B cell (primary cell): ENCODE measurements around the gene ALDH1A1. TPM values are rescaled to one million over a fixed set of nuclear protein-coding genes. Genes with fewer than 3 reads are reported as not detected.

ENCODE experiments used
- ATAC-seq: fragments of 200-7000 bp; cut with Tn5 transposase; one replicate; pipeline ENCODE4 v1.10.0; 2021; ENCODE audit warnings: low read depth, mild to moderate bottlenecking, moderate number of reproducible peaks, moderate library complexity
- CTCF ChIA-PET: fragments of 350-600 bp; sonication (Branson Sonifier 250); formaldehyde crosslinking; loops from one replicate; lab custom pipeline; 2021; ENCODE audit warnings: antibody characterized with exemption, inconsistent platforms; lab: Charles Lee
- POLR2A ChIA-PET: fragments of 350-600 bp; sonication (Branson Sonifier 250); formaldehyde crosslinking; loops from one replicate; lab custom pipeline; 2021; ENCODE audit warnings: antibody characterized with exemption; lab: Charles Lee
- DNase-seq: peaks from one replicate; pipeline ENCODE4 v3.0.0; 2013
- H2AFZ ChIP-seq: 2 replicates; pipeline ENCODE4 v1.6.1; 2012; ENCODE audit warnings: mild to moderate bottlenecking, low read depth, low read length; ENCODE audit not compliant: insufficient read depth, poor library complexity, severe bottlenecking
- H3K27ac ChIP-seq, 2 donors: 1 replicate in 1 of 2; 2 replicates in 1 of 2; pipeline ENCODE4 v1.5.1; 2012 to 2013; ENCODE audit warnings: low read length in 2 of 2, mild to moderate bottlenecking in 2 of 2, moderate library complexity in 1 of 2
- H3K27me3 ChIP-seq, 4 experiments: fragments of 200-600 bp in 1 of 4; sonication (generic) in 1 of 4; replicated peaks in 1 of 4; 1 replicate in 2 of 4; 2 replicates in 2 of 4; pipeline versions ENCODE4 v1.6.1 to v1.7.0; 2013 to 2016; ENCODE audit warnings: low read length in 3 of 4, mild to moderate bottlenecking in 2 of 4, mixed read lengths in 1 of 4, moderate library complexity in 1 of 4; ENCODE audit not compliant: insufficient read depth in 4 of 4, control insufficient read depth in 3 of 4; ENCODE audit errors: control extremely low read depth in 1 of 4
- H3K36me3 ChIP-seq, 2 experiments: replicated peaks in 1 of 2; 1 replicate in 1 of 2; 2 replicates in 1 of 2; pipeline versions ENCODE4 v1.6.1 to v1.7.1; 2013; ENCODE audit warnings: low read length in 1 of 2; ENCODE audit not compliant: insufficient read depth in 2 of 2, control insufficient read depth in 1 of 2; ENCODE audit errors: control extremely low read depth in 1 of 2, extremely low read depth in 1 of 2
- H3K4me1 ChIP-seq, 2 donors: fragments of 200-600 bp in 1 of 2; sonication (generic) in 1 of 2; 1 replicate in 1 of 2; 2 replicates in 1 of 2; pipeline versions ENCODE4 v1.5.1 to v1.6.1; 2013 to 2017; ENCODE audit warnings: low read length in 2 of 2; ENCODE audit not compliant: control insufficient read depth in 2 of 2, insufficient read depth in 2 of 2
- H3K4me2 ChIP-seq: replicated peaks from 2 replicates; pipeline ENCODE3; 2012; ENCODE audit warnings: mild to moderate bottlenecking, low read depth, low read length; ENCODE audit not compliant: poor library complexity, severe bottlenecking
- H3K4me3 ChIP-seq, 5 experiments: fragments of 200-600 bp in 1 of 5; sonication (generic) in 1 of 5; 1 replicate in 3 of 5; 2 replicates in 2 of 5; pipeline versions ENCODE4 v1.5.1 to v1.7.0; 2011 to 2016; ENCODE audit warnings: low read length in 4 of 5, mild to moderate bottlenecking in 4 of 5, low read depth in 2 of 5, control low read depth in 1 of 5, moderate library complexity in 1 of 5; ENCODE audit not compliant: insufficient read depth in 1 of 5; ENCODE audit errors: control extremely low read depth in 1 of 5, extremely low read depth in 1 of 5
- H3K79me2 ChIP-seq: fragments of 200-600 bp; sonication (generic); one replicate; pipeline ENCODE4 v1.6.0; 2016; ENCODE audit warnings: low read length; ENCODE audit not compliant: control insufficient read depth, insufficient read depth
- H3K9ac ChIP-seq: fragments of 200-600 bp; sonication (generic); 2 replicates; pipeline ENCODE4 v1.6.1; 2017; ENCODE audit warnings: mild to moderate bottlenecking, low read length, moderate library complexity
- H3K9me3 ChIP-seq, 3 donors: one replicate each; pipeline versions ENCODE4 v1.6.1 to v1.7.1; 2013; ENCODE audit warnings: low read length in 2 of 3; ENCODE audit not compliant: control insufficient read depth in 2 of 3, insufficient read depth in 1 of 3; ENCODE audit errors: control extremely low read depth in 1 of 3
- H4K20me1 ChIP-seq: 2 replicates; pipeline ENCODE4 v1.6.0; 2012; ENCODE audit warnings: mild to moderate bottlenecking, low read length; ENCODE audit not compliant: insufficient read depth, control insufficient read depth, poor library complexity, severe bottlenecking
- H3K27ac Mint-ChIP-seq: one replicate; pipeline ENCODE4 v1.8.0; 2021; ENCODE audit warnings: mixed read lengths
- H3K27me3 Mint-ChIP-seq: one replicate; pipeline ENCODE4 v1.8.0; 2021; ENCODE audit warnings: mixed read lengths
- H3K4me1 Mint-ChIP-seq: one replicate; pipeline ENCODE4 v1.8.0; 2021; ENCODE audit warnings: mixed read lengths
- H3K4me3 Mint-ChIP-seq: one replicate; pipeline ENCODE4 v1.8.0; 2021; ENCODE audit warnings: mixed read lengths
- H3K9me3 Mint-ChIP-seq: one replicate; pipeline ENCODE4 v1.8.0; 2022; ENCODE audit warnings: mixed read lengths; ENCODE audit not compliant: insufficient read depth
- EZH2 ChIP-seq: IDR thresholded peaks from 2 replicates; pipeline ENCODE4 v1.6.1; 2012; ENCODE audit warnings: borderline replicate concordance, low read depth, mild to moderate bottlenecking, moderate library complexity, low read length; ENCODE audit not compliant: insufficient read depth, poor library complexity, severe bottlenecking
- WGBS: methylation state at CpG from one replicate; pipeline ENCODE4 v1.1.5; 2013; ENCODE audit warnings: missing lambda C conversion rate; ENCODE audit not compliant: insufficient coverage; 5-methylcytosine and 5-hydroxymethylcytosine counted together
- intact Hi-C: fragments of 100-400 bp; cut with micrococcal nuclease; formaldehyde crosslinking; loops from one replicate; pipeline ENCODE4 v1.10.0; 2022
- polyA plus RNA-seq: library from polyadenylated mRNA; depleted of rRNA; stranded (reverse); fragments of >200 nt; gene quantifications from 2 replicates; pipeline ENCODE4 v1.2.3, GENCODE V29; 2012
- total RNA-seq, 2 donors: library from RNA; stranded (reverse); fragments of 120-200 nt in 1 of 2; gene quantifications; 1 replicate in 1 of 2; 2 replicates in 1 of 2; pipeline versions ENCODE4 v1.2.3 to v1.2.4, GENCODE V29; 2013 to 2022
- TF ChIP-seq, protein P1 (sequence below): fragments of 200-600 bp; IDR thresholded peaks from one replicate; pipeline ENCODE4 v1.8.0; 2022; ENCODE audit warnings: antibody characterized with exemption, mild to moderate bottlenecking

The ALDH1A1 gene
- total and polyA plus RNA-seq, 2 donors (not counting 1 experiment from before 2014, with no cell fraction given) = 0.43 TPM; not detected in 1

DNA sequence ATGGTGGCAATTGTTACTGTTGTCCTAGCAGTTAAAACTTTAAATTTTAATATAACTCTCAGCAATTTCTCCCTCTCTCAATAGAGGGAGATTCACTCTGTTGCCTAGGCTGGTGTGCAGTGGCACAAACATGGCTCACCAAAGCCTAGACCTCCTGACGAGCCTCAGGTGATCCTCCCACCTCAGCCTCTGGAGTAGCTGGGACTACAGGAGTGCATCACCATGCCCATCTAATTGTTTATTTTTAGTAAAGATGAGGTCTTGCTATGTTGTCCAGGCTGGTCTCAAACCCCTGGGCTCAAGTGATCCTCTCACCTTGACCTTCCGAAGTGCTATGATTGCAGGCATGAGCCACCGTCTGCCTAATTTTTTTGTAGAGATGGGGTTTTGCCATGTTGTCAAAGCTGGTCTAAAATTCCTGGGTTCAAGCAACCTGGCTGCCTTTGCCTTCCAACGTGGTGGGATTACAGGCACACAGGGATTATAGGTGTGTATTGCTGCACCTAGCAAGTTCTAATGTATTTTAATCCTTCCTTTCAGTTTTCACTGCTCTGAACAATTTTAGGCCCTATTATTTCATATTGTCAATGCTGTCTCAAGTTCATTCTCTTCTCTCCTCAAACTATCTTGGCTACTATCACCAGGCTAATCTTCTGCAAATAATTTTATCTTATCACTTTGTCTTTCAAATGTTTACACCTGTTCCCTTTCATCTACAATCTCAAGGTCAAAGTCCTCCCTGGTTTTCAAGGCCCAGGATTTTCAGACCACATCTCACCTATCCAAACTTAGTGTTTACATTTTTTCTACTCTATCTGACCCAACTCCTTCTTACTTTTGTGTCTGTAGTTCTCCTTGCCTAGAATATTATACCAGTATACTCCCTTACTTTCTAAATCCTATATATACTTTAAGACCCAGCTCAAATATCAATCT, 18.9 kb downstream of the ALDH1A1 start:
- H3K27ac ChIP-seq = no peak overlapping the region
- ChIA-PET POLR2A (no interaction called here), CTCF (no interaction called here)
- H3K27ac Mint-ChIP-seq = no peak overlapping the region
- H4K20me1 ChIP-seq = no peaks in the 10 kb centered on the region
- no peaks in the 10 kb centered on the region for H3K4me1 Mint-ChIP-seq
- no peak for ATAC-seq
- no peaks in the 10 kb centered on the region for H3K27me3 Mint-ChIP-seq
- H3K4me1 ChIP-seq = no peaks in the 10 kb centered on the region
- no peaks in the 10 kb centered on the region for H3K9me3 Mint-ChIP-seq
- no peaks in the 10 kb centered on the region for H3K36me3 ChIP-seq
- WGBS = 100% methylated on average over 2 of the region's 4 CpGs
- TF ChIP-seq EZH2 = no peak
- TF ChIP-seq, protein P1, sequence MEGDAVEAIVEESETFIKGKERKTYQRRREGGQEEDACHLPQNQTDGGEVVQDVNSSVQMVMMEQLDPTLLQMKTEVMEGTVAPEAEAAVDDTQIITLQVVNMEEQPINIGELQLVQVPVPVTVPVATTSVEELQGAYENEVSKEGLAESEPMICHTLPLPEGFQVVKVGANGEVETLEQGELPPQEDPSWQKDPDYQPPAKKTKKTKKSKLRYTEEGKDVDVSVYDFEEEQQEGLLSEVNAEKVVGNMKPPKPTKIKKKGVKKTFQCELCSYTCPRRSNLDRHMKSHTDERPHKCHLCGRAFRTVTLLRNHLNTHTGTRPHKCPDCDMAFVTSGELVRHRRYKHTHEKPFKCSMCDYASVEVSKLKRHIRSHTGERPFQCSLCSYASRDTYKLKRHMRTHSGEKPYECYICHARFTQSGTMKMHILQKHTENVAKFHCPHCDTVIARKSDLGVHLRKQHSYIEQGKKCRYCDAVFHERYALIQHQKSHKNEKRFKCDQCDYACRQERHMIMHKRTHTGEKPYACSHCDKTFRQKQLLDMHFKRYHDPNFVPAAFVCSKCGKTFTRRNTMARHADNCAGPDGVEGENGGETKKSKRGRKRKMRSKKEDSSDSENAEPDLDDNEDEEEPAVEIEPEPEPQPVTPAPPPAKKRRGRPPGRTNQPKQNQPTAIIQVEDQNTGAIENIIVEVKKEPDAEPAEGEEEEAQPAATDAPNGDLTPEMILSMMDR = no peak
- no peak overlapping the region for H3K4me3 Mint-ChIP-seq
- no peak overlapping the region for H3K4me3 ChIP-seq
- intact Hi-C loops = no loop called here
- H3K27me3 ChIP-seq = no peaks in the 10 kb centered on the region
- no peaks in the 10 kb centered on the region for H3K9me3 ChIP-seq
- no peak overlapping the region for H2AFZ ChIP-seq
- H3K9ac ChIP-seq = no peak overlapping the region
- no peaks in the 10 kb centered on the region for H3K79me2 ChIP-seq
- H3K4me2 ChIP-seq = no peak overlapping the region
- no peak for DNase-seq

DNA sequence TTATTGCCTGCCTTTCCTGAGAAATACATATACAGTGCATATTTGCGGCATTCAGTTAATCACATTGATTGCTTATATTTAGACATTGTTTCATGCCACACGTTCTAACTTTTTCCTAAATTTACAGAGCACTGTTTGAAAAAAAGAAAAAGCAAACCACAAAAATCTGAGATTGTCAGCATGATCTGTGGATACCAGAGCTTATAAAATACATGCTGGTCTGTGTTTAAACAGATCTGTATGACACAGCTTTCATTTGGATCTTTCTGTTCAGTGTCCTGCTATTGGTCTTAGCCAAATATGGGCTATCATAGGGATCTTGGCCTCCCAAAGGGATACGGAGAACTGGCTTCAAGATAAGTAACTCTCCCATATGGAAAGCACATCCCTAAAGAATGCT, 20.2 kb downstream of the ALDH1A1 start:
- Histone ChIP-seq H2AFZ (no peak overlapping the region), H3K27ac (no peak overlapping the region), H3K4me3 (no peak overlapping the region), H3K9ac (no peak overlapping the region), H3K9me3 (no peaks in the 10 kb centered on the region), H3K27me3 (no peaks in the 10 kb centered on the region), H3K79me2 (no peaks in the 10 kb centered on the region), H3K4me1 (no peaks in the 10 kb centered on the region), H4K20me1 (no peaks in the 10 kb centered on the region), H3K4me2 (no peak overlapping the region), H3K36me3 (no peaks in the 10 kb centered on the region)
- WGBS = 90% methylated on average over 2 of the region's 3 CpGs
- Mint-ChIP-seq H3K4me3 (no peak overlapping the region), H3K27ac (no peak overlapping the region), H3K27me3 (no peaks in the 10 kb centered on the region), H3K9me3 (no peaks in the 10 kb centered on the region), H3K4me1 (no peaks in the 10 kb centered on the region)
- intact Hi-C loops = no loop called here
- ATAC-seq = no peak
- CTCF ChIA-PET = no interaction called here
- TF ChIP-seq, protein P1 = no peak
- TF ChIP-seq EZH2 = no peak
- no peak for DNase-seq
- POLR2A ChIA-PET = no interaction called here
